Gastroesophageal sphincter (tissue), 3 donors: ENCODE measurements around the gene TSPAN4.

Experiments
- POLR2A ChIP-seq, 2 donors: fragments of 450-650 bp; IDR thresholded peaks; one replicate each; pipeline ENCODE4 v1.6.1; 2017; ENCODE audit warnings: antibody characterized with exemption in 2 of 2, mild to moderate bottlenecking in 2 of 2, moderate library complexity in 1 of 2
- POLR2AphosphoS5 ChIP-seq: sonication (generic); formaldehyde crosslinking; IDR thresholded peaks from one replicate; pipeline ENCODE4 v1.6.1; 2017; ENCODE audit warnings: antibody characterized with exemption
- TF ChIP-seq, protein P1 (sequence below), 4 experiments: fragments of 200-600 bp in 2 of 4; fragments of 450-650 bp in 2 of 4; sonication (generic) in 1 of 4; IDR thresholded peaks; one replicate each; pipeline ENCODE4 v1.5.1; 2017 to 2019; ENCODE audit warnings: antibody characterized with exemption in 4 of 4, mild to moderate bottlenecking in 2 of 4, moderate library complexity in 2 of 4

DNA sequence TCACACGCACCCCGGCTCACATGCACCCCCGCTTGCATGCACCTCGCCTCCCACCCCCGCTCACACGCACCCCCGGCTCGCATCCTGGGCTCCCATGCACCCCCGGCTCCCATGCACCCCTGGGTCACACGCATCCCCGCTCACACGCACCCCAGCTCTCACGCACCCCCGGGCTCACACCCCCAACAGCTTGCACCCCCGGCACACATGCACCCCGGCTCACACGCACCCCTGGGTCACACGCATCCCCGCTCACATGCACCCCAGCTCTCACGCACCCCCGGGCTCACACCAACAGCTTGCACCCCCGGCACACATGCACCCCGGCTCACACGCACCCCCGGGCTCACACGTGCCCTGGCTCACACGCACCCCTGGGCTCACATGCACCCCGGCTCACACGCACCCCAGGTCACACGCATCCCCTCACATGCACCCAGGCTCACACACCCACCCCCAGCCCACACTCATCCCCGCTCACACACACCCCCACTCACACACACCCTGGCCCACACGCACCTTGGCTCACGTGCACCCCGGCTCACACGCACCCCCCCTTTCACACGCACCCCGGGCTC lies 16.2 kb downstream of the TSPAN4 start:
- TF ChIP-seq, protein P1, sequence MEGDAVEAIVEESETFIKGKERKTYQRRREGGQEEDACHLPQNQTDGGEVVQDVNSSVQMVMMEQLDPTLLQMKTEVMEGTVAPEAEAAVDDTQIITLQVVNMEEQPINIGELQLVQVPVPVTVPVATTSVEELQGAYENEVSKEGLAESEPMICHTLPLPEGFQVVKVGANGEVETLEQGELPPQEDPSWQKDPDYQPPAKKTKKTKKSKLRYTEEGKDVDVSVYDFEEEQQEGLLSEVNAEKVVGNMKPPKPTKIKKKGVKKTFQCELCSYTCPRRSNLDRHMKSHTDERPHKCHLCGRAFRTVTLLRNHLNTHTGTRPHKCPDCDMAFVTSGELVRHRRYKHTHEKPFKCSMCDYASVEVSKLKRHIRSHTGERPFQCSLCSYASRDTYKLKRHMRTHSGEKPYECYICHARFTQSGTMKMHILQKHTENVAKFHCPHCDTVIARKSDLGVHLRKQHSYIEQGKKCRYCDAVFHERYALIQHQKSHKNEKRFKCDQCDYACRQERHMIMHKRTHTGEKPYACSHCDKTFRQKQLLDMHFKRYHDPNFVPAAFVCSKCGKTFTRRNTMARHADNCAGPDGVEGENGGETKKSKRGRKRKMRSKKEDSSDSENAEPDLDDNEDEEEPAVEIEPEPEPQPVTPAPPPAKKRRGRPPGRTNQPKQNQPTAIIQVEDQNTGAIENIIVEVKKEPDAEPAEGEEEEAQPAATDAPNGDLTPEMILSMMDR (IDR thresholded peaks at IDR 0.05): no peak
- TF ChIP-seq POLR2A (IDR thresholded peaks at IDR 0.05) (no peak), POLR2AphosphoS5 (no peak)
